NK-92 (cell line): ENCODE measurements around the gene PDE9A.

Experiments
- DNase-seq: peaks from one replicate; lab custom pipeline; 2025; ENCODE audit not compliant: unreplicated experiment; lab: John Stamatoyannopoulos, UW

PDE9A gene

DNA sequence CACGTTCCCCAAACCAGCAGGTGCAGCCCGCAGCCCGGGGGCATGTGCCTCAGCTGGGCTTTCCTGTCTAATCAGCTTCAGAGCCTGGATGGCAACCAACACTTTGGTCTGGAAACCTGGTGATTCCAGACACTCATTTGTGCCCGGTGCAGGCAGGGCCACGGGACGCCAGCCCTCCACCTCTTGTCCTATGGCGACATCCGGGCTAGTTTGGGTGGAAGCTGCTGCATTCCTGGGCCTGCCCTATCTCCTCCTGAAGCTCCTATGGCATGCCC is 114.1 kb downstream of the PDE9A start:
- DNase-seq, result no peak

DNA sequence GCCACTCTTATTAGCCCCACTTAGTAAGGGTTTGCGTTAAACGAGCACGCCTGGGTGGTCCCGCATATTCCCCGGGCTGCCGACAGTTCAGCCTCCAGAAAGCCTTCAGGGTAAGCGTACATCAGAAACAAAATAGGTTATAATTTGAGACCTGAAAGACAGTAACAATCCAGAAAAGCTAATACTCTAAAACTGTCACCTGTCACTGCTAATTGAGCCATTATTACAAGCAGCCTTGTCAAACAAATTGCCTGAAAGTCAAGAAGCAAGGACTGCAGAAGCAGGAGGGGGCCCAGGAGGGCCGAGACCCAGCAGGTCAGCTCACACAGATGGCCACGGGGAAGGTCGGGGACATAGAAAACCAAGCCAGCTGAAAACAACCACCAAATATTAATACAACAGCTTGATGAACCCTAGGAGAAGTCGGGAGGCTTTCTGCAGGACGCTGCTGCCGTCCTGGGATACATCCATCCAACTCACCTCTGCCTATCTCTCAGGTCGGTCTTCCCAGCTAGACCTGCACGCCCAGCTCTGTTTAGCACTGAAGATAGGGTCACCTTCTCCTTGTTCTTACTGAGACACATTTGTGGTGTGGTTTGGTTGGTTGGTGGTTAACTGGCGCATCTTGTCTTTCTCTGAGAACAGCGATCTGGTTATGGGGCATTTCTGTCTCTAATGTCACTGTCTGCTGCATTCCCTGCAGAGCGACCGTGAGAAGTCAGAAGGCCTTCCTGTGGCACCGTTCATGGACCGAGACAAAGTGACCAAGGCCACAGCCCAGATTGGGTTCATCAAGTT is 115.1 kb downstream of the PDE9A start:
- no peak for DNase-seq

DNA sequence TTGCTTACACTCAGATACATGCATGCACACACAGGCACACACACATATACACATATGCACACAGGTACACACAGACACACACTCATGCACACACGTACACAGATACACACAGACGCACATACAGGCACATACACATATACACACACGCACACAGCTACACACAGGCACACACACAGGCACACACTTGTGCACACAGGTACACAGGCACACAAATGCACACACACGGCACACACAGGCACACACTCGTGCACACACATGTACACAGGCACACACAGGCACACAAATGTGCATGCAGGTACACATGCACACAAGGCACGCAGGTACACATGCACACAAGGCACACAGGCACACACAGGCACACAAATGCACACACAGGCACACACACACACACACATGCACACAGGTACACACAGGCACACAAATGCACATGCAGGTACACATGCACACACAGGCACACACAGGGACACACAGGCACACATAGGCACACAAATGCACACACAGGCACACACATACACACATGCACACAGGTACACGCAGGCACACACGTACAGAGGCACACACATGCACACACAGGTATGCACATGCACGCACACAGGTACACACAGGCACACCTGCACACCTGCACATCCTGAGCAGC is 115.9 kb downstream of the PDE9A start:
- no peak for DNase-seq

DNA sequence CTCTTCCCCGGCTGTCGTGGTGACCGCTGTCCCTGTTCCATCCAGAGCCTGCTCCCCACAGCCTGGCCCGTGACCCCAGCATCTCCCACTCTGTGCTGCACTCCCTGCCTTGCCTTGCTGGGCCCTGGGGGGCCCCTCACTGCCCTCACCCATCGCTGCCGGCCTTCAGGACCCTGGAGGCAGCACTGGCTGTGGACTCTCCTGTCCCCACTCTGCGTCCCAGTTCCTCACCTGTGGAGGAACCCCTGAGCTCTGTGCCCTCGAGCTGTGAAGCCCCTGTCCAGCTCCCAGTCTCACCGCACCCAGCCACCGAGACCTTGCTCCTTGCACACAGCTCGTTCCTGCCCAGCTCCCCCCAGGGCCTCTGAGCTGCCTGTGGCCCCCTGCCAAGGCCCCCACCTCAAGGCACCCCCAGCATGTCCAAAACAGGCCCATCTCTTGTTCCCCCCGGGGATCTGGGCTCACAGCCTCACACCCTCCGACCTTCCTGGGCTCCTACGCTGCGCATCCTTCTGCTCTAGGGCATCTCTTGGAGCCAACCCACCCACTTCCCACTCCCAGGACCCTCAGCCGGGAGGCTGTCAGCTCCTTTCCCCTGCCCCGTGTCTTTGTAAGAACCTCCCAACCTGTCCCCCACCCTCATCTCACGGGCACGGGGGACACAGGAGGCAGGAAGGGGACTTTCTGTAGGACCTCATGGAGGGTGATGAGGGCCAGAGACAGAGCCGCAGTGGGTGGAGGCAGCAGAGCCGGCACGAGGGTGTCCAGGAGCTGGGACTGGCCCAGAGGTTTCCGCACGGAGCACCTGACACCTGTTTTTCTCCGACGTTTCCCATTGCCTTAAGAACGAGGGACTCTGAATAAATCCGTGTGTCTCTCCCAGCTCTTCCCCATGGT is 116.6 kb downstream of the PDE9A start:
- no peak for DNase-seq

DNA sequence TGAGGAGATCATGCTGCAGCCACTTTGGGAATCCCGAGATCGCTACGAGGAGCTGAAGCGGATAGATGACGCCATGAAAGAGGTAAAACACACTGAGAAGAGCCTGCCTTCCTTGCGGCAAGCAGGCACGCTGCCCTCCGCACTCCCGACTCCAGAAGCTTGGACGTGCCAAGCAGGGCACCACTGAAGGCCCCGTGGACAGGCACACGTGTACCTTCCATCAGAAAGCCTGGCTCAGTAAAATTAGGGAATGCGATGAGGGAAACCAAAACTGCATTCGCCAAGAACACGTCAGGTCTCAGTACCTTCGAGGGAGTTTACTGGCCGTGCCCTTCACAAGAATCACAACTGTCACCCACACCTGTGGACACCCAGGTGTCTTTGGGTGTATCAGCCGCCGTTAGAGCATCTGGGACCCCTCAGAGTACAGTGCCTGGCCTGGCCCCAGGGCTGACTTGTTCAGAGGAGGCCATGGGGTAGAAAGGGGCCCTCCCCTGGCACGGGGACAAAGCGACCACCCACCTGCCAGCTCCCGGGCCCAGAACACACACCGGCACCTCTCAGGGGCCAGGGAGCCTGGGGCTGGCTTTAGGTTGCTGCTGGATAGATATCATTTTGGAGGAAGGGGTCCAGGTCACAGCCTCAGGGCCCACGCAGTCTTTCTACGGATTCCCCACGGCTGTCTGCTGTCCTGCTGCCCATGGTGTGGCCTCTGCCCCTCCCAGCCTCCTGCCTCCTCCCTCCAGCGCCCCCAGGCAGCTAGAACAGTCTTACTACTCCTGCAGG is 117.5 kb downstream of the PDE9A start:
- no peak for DNase-seq

DNA sequence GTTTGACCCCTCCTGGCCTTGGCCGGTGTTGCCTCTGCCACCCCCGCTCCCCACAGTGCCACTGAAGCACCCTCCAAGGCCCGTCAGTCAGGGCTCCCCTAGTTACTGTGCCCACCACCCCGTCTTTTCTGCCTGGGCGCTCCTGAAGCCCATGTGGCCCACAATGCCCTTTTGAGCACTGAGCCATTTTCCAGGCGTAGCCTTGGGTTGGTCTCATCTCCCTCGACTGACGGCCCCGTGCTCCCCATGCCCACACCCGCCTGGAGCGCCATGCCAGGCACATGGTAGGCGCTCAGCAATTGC is 118.0 kb downstream of the PDE9A start:
- no peak for DNase-seq

DNA sequence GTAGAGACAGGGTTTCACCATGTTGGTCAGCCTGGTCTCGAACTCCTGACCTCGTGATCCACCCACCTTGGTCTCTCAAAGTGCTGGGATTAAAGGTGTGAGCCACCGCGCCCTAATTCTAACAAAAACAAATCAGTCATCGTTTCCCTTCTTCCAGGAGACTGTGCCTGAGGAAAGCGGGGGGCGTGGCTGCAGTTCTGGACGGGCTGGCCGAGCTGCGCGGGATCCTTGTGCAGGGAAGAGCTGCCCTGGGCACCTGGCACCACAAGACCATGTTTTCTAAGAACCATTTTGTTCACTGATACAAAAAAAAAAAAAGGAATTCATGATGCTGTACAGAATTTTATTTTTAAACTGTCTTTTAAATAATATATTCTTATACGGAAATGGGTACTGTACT is 121.7 kb downstream of the PDE9A start:
- no peak for DNase-seq

DNA sequence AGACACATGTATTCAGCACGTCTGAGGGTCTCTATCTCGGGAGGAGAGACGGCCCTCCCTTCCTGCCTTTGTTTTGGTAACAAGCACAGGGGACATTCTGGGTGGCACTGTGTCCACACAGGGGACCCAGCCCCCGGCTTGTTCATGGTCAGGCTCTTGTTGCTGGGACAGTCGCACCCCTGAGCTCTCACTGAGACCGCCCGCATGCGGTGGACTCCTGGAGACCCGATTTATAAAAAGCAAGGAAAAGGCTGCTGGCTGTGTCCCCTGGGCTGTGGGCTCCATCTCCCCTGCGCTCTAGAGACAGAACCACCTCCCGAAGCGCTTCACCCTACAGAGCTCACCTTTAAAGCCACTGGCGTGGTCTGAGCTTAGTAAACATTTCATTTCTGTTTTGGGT is 122.5 kb downstream of the PDE9A start:
- DNase-seq, result no peak

DNA sequence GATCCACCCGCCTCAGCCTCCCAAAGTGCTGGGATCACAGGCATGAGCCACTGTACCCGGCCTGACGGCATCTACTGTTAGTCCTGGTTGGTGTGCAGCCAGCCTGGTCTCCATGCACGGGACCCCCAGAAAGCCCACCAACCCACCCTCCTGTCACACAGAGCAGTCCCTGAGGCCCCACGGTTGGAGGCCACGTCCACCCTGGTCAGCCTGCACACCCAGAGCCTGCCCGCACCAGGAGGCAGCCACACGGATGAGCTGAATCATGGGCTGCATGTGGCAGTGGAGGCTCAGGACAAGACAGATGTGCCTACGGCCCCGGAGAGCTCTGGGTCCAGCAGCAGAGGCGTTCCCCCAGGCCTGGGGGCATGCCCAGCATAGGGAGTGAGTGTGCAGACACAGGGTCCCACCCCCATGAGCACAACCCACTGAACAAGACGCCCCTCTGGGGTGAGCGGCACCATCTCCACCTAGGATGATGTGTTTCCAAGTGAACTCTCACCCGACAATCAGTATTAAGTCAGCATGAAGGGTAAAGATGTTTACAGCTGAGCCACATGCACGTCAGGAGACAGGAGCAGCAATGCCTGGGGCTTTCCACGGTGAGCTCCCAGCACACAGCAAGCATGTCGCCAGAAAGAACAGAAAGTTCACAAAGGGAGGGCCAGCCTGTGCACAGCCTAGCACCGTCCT is 123.8 kb downstream of the PDE9A start:
- no peak for DNase-seq

DNA sequence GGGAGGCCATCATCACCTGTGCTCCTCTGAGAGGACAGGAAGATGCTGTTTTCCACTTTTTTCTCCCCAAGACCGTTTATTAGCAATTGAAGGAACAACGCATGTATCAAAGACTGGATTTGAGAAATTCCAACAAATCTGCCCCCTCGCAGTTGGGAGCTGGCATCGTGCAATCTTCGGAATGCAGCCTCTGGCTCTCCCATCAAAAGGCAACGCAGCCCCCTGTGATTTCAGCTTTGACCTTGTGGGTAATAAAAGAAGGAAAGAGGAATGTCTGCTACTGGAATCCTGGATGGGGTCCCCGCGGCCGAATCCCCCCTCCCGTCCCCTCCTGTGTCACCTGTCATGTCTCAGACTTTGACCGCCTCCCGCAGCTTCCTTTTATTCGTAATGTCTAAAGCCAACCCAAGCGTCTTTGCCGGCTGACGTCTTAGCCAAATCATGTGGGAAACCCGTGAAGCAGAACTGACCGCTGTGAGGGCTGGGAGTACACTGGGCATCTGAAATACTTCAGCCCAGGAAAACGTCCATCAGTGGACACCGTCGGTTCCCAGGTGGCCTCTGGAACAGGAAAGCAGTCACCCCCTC is 124.4 kb downstream of the PDE9A start:
- no peak for DNase-seq

DNA sequence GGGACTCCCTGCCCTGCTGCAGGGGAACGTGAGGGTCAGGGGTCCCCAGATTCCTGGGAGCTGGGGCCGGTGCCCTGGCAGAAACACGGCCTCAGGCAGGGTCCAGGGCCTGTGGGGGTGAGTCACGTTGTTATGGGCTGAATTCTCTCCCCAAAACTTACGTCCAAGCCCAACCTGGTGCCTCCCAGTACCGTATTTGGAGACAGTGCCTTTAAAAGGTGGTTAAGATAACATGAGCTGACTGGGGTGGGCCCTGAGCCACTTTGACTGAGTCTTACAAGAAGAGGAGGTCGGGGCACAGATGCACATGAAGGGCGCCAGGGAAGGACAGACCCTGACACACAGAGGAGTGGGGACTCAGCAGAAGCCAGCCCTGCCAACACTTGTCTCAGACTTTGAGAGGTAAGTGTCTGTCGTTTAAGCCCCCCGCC is 126.0 kb downstream of the PDE9A start:
- no peak for DNase-seq

DNA sequence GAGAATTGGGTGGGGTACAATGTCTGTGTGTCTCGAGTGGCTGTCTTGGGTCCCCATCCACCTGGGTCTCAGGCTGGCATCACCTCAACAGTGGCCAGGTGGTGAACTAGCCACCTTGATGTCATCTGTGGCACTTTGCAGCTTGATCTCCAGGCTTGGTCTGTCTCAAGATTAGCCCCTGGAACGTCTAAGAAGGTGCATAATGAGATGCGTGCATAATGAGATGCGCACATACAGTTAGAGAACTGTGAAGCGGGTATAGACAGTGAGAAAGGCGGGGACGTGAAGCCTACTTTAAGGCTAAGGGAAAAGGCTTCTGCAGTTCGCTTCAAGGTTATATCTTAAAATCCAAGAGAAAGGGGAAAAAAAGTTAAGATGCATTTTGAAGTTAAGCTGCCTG is 127.2 kb downstream of the PDE9A start:
- no peak for DNase-seq

DNA sequence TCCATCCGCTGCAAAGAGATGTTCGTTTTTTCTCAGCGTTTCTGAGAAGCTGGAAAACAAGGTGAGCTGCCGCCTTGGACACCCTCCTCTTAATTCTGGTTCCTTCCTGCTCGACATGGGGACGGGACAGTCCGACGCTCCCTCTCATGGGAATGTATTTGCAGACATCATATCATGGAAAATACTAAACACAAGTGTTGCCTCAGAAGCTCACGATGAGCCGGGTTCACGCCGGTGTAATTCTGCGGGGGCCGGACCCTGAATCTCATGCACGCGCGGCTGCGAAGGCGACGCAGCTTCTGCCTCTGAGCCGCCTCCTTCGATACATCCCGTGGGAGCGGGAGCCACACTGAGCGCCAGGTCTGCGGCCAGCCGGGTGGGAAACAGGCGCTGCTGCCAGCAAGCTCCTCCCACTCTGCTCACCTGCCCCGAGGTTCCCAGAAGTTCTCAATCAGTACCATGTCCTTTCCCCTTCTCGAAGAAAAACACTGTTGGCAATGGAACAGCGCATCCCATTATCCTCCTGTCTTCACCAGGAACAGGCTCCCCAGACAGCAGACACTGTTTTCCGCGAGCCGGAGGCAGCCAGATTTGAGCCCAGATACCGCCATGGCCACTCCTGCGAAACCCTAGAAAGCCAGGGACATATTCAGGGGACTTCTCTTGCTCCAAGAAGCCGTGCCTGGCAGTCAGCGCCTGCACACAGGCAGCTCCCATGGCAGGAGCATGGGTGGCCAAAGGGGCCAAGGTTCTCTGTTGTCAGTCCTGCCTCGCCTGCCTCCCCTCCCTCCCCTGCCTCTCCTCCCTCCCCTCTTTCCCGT is 127.9 kb downstream of the PDE9A start:
- no peak for DNase-seq

DNA sequence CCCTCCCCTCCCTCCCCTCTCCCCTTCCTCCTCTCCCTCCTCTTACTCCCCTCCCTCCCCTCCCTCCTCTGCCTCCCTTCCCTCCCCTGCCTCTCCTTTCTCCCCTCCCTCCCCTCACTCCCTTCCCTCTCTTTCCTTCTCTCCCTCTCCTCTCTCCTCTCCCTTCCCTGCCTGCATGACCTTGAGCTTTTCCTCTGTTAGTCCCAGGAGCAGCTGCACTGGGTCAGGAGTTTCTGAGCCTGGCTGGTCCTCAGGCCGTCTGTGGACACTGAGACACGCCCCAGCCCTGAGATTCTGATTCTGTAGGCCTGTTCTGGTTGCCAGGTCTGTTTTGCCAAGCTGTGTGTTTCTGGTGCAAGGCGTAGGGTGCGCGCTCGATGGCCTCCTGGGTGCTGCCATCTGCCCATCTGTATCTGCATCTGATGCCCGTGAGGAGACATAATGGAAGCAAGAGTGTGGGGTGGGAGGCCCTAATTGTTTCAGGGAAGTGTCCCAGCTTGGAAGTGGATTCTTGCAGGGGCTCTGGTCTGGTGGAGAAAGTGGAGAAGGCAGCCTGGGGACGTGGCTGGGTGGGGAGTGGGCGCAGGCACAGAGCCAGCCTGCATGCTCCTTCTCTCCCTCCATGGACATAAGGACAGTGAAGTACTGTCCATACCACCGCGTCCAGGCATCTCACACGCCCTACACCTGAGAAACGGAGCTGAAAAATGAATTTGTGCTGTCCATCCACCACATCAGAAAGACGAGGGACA is 128.7 kb downstream of the PDE9A start:
- no peak for DNase-seq

DNA sequence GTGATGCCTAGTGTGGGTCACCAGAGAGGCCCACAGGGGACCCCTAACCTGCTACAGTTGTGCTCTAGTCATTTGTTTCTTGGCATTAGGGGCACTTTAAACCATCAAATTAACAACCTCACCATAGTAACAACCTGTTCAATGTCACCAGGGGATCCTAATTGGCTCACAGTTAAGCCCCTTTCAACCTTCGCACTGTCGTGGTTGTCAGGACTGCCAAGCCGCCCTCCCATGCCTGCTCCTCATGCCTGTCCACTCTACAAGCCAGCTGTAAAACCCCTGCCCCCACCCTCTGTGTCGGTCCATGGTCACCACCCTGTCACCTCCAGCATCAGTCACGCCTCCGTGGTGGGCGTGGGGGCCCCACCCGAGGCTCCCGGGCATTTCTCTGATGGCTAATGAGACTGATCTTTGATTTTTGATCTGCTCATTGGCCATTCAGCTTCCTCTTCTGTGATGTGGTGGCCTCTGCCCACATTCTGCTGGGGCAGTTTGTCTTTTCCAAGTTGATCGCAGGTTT is 129.4 kb downstream of the PDE9A start:
- DNase-seq, result no peak

DNA sequence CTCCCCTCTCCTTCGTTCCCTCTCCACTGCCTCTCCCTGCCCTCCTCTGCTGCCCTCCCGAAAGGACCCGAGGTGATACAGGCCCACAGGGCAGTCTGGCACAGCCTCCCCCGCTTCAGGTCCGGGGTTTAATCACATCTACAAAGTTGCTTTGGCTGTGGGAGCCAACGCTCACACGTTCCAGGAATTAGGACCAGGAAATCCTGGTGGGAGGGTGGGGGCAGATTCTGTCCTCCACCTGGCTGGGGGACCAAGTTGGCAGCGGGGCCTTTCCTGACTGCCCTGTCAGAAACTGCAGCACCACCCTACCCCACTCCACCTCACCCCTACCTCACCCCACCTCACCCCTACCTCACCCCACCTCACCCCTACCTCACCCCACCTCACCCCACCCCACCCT is 130.9 kb downstream of the PDE9A start:
- DNase-seq, result no peak

DNA sequence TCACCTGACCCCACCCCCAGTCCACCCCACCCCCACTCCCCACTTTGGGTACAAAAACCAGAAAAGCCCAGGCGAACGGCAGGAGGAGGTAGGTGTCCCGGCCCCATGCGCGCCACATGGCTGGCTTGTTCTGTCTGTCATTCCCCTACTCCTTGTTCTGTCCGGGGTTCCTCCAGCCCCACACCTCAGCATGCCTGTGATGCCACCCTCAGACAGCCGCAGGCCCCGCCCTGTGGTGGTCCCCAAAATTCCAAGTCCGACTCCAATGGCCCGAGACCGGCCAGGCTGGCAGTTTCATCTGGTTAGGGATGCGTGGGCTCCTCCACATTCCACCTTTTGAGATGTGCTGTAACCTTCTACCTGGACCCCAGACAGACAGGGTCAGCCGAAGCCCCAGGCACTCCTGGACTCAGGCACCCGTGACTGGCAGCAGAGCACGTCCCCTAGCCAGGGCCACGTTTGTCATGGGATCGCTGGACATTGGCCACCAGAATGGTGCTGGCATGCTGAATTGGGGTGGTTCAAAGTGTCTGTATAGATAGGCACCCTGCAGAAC is 131.6 kb downstream of the PDE9A start:
- no peak for DNase-seq

DNA sequence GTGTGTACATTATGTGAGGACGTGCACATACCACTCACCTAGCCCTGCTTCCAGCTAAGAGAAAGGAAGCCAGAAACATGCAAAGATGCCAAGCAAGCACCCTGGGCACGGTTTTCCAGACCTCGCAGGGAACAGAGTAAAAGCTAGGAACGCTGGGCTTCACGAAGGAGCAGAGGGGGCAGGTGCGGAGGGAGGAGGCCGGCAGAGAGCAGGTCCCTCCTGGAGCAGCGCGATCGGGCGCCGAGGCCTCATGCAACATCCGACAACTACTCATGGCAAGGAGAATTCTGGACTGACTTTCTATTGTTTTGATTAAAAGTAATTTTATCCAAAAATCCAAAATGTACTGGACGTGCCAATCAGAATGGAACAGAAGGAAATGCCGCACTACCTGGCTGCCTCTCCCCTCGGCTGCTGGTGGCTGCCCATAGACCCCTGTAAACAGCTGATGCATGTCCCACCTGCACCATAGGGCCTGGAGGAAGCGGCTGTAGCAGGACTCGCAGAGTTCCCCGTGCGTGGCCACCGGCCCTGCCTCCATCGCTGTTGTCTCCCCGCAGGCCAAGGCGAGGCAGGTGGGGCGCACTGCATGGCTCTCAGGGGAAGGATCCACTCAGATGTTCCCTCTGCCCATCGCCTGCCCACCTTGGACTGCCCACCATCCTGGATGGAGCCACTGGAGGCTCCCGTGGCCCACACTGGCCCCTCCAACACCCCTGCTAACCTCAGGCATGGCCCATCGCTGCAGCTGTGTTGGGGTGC is 132.4 kb downstream of the PDE9A start:
- DNase-seq, result no peak
